H1 (cell line): ENCODE data around the gene LNPEP. TPM values are rescaled to one million over a fixed set of nuclear protein-coding genes. Genes with fewer than 3 reads are reported as not detected.

Experiments used
- CTCF ChIA-PET: fragments of 300-600 bp; sonication (Branson Sonifier 250); formaldehyde crosslinking; loops from one replicate; lab custom pipeline; 2021; ENCODE audit not compliant: partially characterized antibody; lab: Charles Lee
- POLR2A ChIA-PET: fragments of 300-600 bp; sonication (Branson Sonifier 250); formaldehyde crosslinking; loops from one replicate; lab custom pipeline; 2021; ENCODE audit warnings: inconsistent platforms; ENCODE audit not compliant: partially characterized antibody; lab: Charles Lee
- DNase-seq, 2 experiments: peaks; one replicate each; pipeline versions ENCODE4 v3.0.0 to v3.0.0-alpha.2; 2010 to 2022; ENCODE audit warnings: low spot score in 2 of 2, low read depth in 1 of 2, mixed read lengths in 1 of 2
- FAIRE-seq: peaks from 2 replicates; lab custom pipeline; 2011; peaks lifted over from hg19 to GRCh38; lab: Jason Lieb, UNC
- H2AFZ ChIP-seq: 2 replicates; pipeline ENCODE4 v1.8.1; 2012; ENCODE audit warnings: low read length, inconsistent platforms
- H2AK5ac ChIP-seq: 2 replicates; pipeline ENCODE4 v1.6.1; 2013; ENCODE audit warnings: low read depth, low read length
- H2BK120ac ChIP-seq: replicated peaks from 2 replicates; pipeline ENCODE3; 2013; ENCODE audit warnings: low read depth, low read length, inconsistent platforms
- H2BK12ac ChIP-seq: 2 replicates; pipeline ENCODE4 v1.6.1; 2013; ENCODE audit warnings: low read depth, low read length
- H2BK15ac ChIP-seq: 2 replicates; pipeline ENCODE4 v1.6.1; 2013; ENCODE audit warnings: low read length
- H2BK20ac ChIP-seq: 2 replicates; pipeline ENCODE4 v1.6.1; 2013; ENCODE audit warnings: low read length
- H2BK5ac ChIP-seq: 2 replicates; pipeline ENCODE4 v1.6.1; 2013; ENCODE audit warnings: low read depth, low read length
- H3K14ac ChIP-seq: 2 replicates; pipeline ENCODE4 v1.6.1; 2013; ENCODE audit warnings: inconsistent platforms; ENCODE audit not compliant: insufficient read length
- H3K18ac ChIP-seq: 2 replicates; pipeline ENCODE4 v1.6.1; 2013; ENCODE audit warnings: low read length; ENCODE audit errors: extremely low read depth
- H3K23ac ChIP-seq: 2 replicates; pipeline ENCODE4 v1.6.1; 2013; ENCODE audit warnings: inconsistent platforms; ENCODE audit not compliant: insufficient read length
- H3K23me2 ChIP-seq: 2 replicates; pipeline ENCODE4 v1.6.1; 2013; ENCODE audit warnings: low read depth, low read length
- H3K27ac ChIP-seq: 2 replicates; pipeline ENCODE4 v1.6.1; 2011; ENCODE audit warnings: low read depth, low read length, inconsistent platforms
- H3K27me3 ChIP-seq, 4 experiments: replicated peaks in 1 of 4; 1 replicate in 1 of 4; 2 replicates in 3 of 4; pipeline versions ENCODE4 v1.6.1 to v1.8.1; 2011 to 2013; ENCODE audit warnings: low read length in 3 of 4, mild to moderate bottlenecking in 3 of 4, inconsistent platforms in 2 of 4, mixed read lengths in 2 of 4, moderate library complexity in 1 of 4; ENCODE audit not compliant: control insufficient read depth in 3 of 4, insufficient read depth in 3 of 4; ENCODE audit errors: extremely low read depth in 1 of 4
- H3K36me3 ChIP-seq, 4 experiments: 2 replicates each; pipeline versions ENCODE4 v1.6.1 to v1.8.1; 2011 to 2013; ENCODE audit warnings: mild to moderate bottlenecking in 4 of 4, low read length in 3 of 4, moderate library complexity in 2 of 4, control low read depth in 1 of 4, inconsistent platforms in 1 of 4; ENCODE audit not compliant: insufficient read depth in 4 of 4, control insufficient read depth in 2 of 4
- H3K4ac ChIP-seq: replicated peaks from 2 replicates; pipeline ENCODE3; 2013; ENCODE audit warnings: low read length, low read depth, mixed read lengths, inconsistent platforms; ENCODE audit not compliant: insufficient read length
- H3K4me1 ChIP-seq, 4 experiments: replicated peaks in 1 of 4; 1 replicate in 1 of 4; 2 replicates in 3 of 4; pipeline versions ENCODE4 v1.6.1 to v1.8.1; 2011 to 2013; ENCODE audit warnings: low read length in 3 of 4, inconsistent platforms in 2 of 4, mixed read lengths in 1 of 4; ENCODE audit not compliant: insufficient read depth in 4 of 4, control insufficient read depth in 3 of 4
- H3K4me2 ChIP-seq, 2 experiments: 2 replicates each; pipeline versions ENCODE4 v1.6.1 to v1.8.1; 2011 to 2013; ENCODE audit warnings: low read depth in 2 of 2, low read length in 2 of 2, control low read depth in 1 of 2, inconsistent platforms in 1 of 2, mild to moderate bottlenecking in 1 of 2; ENCODE audit not compliant: insufficient read depth in 1 of 2
- H3K4me3 ChIP-seq, 4 experiments: fragments of 200-600, 300-600 bp in 1 of 4; sonication (generic), shearing (Covaris generic), sonication (Bioruptor Twin) in 1 of 4; 2 replicates each; pipeline versions ENCODE4 v1.5.1 to v1.8.1; 2011 to 2016; ENCODE audit warnings: low read length in 4 of 4, low read depth in 3 of 4, control low read depth in 2 of 4, inconsistent platforms in 2 of 4, mild to moderate bottlenecking in 2 of 4, mixed read lengths in 1 of 4, moderate library complexity in 1 of 4; ENCODE audit not compliant: insufficient read depth in 2 of 4; ENCODE audit errors: extremely low read depth in 1 of 4
- H3K56ac ChIP-seq: replicated peaks from 2 replicates; pipeline ENCODE3; 2013; ENCODE audit warnings: low read depth, mild to moderate bottlenecking, mixed read lengths, low read length, inconsistent platforms; ENCODE audit not compliant: insufficient read length
- H3K79me1 ChIP-seq: 2 replicates; pipeline ENCODE4 v1.6.1; 2013; ENCODE audit warnings: low read depth, low read length, control low read depth
- H3K79me2 ChIP-seq, 2 experiments: 2 replicates each; pipeline versions ENCODE4 v1.6.1 to v1.8.1; 2012 to 2013; ENCODE audit warnings: low read length in 2 of 2, mild to moderate bottlenecking in 2 of 2, inconsistent platforms in 1 of 2; ENCODE audit not compliant: insufficient read depth in 2 of 2, control insufficient read depth in 1 of 2
- H3K9ac ChIP-seq, 4 experiments: replicated peaks in 1 of 4; 1 replicate in 1 of 4; 2 replicates in 3 of 4; pipeline versions ENCODE4 v1.6.1 to v1.8.1; 2011 to 2013; ENCODE audit warnings: low read depth in 3 of 4, low read length in 3 of 4, control low read depth in 2 of 4, mild to moderate bottlenecking in 2 of 4, moderate library complexity in 2 of 4, inconsistent platforms in 1 of 4; ENCODE audit errors: extremely low read depth in 1 of 4
- H3K9me3 ChIP-seq, 2 experiments: 2 replicates each; pipeline versions ENCODE4 v1.6.1 to v1.8.1; 2012 to 2013; ENCODE audit warnings: mild to moderate bottlenecking in 2 of 2, moderate library complexity in 2 of 2, control low read depth in 1 of 2, inconsistent platforms in 1 of 2, low read depth in 1 of 2, low read length in 1 of 2, mixed read lengths in 1 of 2; ENCODE audit not compliant: insufficient read depth in 2 of 2
- H4K20me1 ChIP-seq, 2 experiments: replicated peaks in 1 of 2; 2 replicates each; pipeline versions ENCODE3 to v1.8.1; 2011 to 2013; ENCODE audit warnings: inconsistent platforms in 2 of 2, low read length in 2 of 2, mild to moderate bottlenecking in 1 of 2; ENCODE audit not compliant: insufficient read depth in 2 of 2, control insufficient read depth in 1 of 2
- H4K5ac ChIP-seq: 2 replicates; pipeline ENCODE4 v1.6.1; 2013; ENCODE audit warnings: low read length, low read depth, mixed read lengths, inconsistent platforms; ENCODE audit not compliant: insufficient read length
- H4K8ac ChIP-seq: 2 replicates; pipeline ENCODE4 v1.8.0; 2013; ENCODE audit warnings: mild to moderate bottlenecking, moderate library complexity, low read length, inconsistent platforms; ENCODE audit not compliant: insufficient read depth; ENCODE audit errors: extremely low read depth
- H4K91ac ChIP-seq: replicated peaks from 2 replicates; pipeline ENCODE3; 2013; ENCODE audit warnings: low read length, mixed read lengths, inconsistent platforms; ENCODE audit not compliant: insufficient read length
- ASH2L ChIP-seq: fragments of 200-600, 300-600 bp; sonication (generic); IDR thresholded peaks from one replicate; pipeline ENCODE4 v1.7.1; 2017; ENCODE audit warnings: low read length
- CBX8 ChIP-seq: fragments of 300-800, 300-1000 bp; sonication (generic); IDR thresholded peaks from 2 replicates; pipeline ENCODE4 v1.7.1; 2016; ENCODE audit warnings: low read depth, low read length, borderline replicate concordance
- CREB1 ChIP-seq: IDR thresholded peaks from 2 replicates; pipeline ENCODE4 v1.6.1; 2012; ENCODE audit warnings: inconsistent platforms
- CTBP2 ChIP-seq: IDR thresholded peaks from 2 replicates; pipeline ENCODE4 v1.7.0; 2011; ENCODE audit warnings: borderline replicate concordance, mild to moderate bottlenecking, moderate library complexity, mixed read lengths, low read length; ENCODE audit not compliant: insufficient read depth, insufficient read length
- HDAC6 ChIP-seq: IDR thresholded peaks from one replicate; pipeline ENCODE4 v1.7.1; 2012; ENCODE audit warnings: low read depth, mild to moderate bottlenecking, inconsistent platforms, low read length, moderate library complexity
- JUN ChIP-seq: IDR thresholded peaks from 2 replicates; pipeline ENCODE4 v1.6.1; 2011; ENCODE audit warnings: low read depth, mild to moderate bottlenecking, improper control_type of control experiment, low read length
- POLR2AphosphoS5 ChIP-seq: IDR thresholded peaks from 2 replicates; pipeline ENCODE4 v1.6.1; 2011; ENCODE audit warnings: low read depth, low read length
- SIN3A ChIP-seq, 2 experiments: IDR thresholded peaks in 1 of 2; conservative IDR thresholded peaks in 1 of 2; 2 replicates each; pipeline ENCODE4 v1.6.1; 2011 to 2012; ENCODE audit warnings: low read length in 2 of 2, improper control_type of control experiment in 1 of 2, low read depth in 1 of 2, mild to moderate bottlenecking in 1 of 2
- TEAD4 ChIP-seq: IDR thresholded peaks from 2 replicates; pipeline ENCODE4 v1.6.1; 2012; ENCODE audit warnings: low read depth, low read length, inconsistent platforms, mixed read lengths
- WGBS, 2 experiments: shearing (Covaris generic) in 1 of 2; methylation state at CpG; one replicate each; pipeline versions ENCODE4 v1.1.6 to v1.1.7; 2013 to 2015; ENCODE audit warnings: low lambda C conversion rate in 2 of 2, mixed read lengths in 2 of 2, inconsistent platforms in 1 of 2, low coverage in 1 of 2, missing lambda C conversion rate in 1 of 2; ENCODE audit not compliant: insufficient replicate concordance in 2 of 2, insufficient coverage in 1 of 2, insufficient read length in 1 of 2; ENCODE audit errors: extremely low coverage in 1 of 2, missing lambda C conversion rate in 1 of 2; 5-methylcytosine and 5-hydroxymethylcytosine counted together
- polyA plus RNA-seq, 7 experiments: library from polyadenylated mRNA; depleted of rRNA in 3 of 7; stranded (reverse) in 5 of 7; unstranded in 2 of 7; fragments of >200 nt in 5 of 7; fragments of 200-250 nt in 2 of 7; gene quantifications; 1 replicate in 5 of 7; 2 replicates in 1 of 7; 4 replicates in 1 of 7; pipeline versions ENCODE4 v1.2.1 to v1.2.3, GENCODE V29; 2011 to 2013; ENCODE audit warnings: missing spikeins in 2 of 7, mixed read lengths in 2 of 7
- total RNA-seq: library from RNA; stranded (reverse); fragmentation: NEBNext Ultra II Directional; extraction: Animal tissue kit (Norgen Biotek cat#: 25700); gene quantifications from 2 replicates; pipeline ENCODE4 v1.2.1, GENCODE V29; 2021
- TF ChIP-seq, protein P1 (sequence below): IDR thresholded peaks from 2 replicates; pipeline ENCODE4 v1.6.1; 2012; ENCODE audit warnings: low read length, inconsistent platforms
- TF ChIP-seq, protein P2 (sequence below): IDR thresholded peaks from 2 replicates; pipeline ENCODE4 v1.6.1; 2012; ENCODE audit warnings: inconsistent platforms

Gene LNPEP
- total and polyA plus RNA-seq, 2 of the 8 experiments (the other 6 are each of a cell fraction or from before 2014, with no cell fraction given), result 1.8 to 4.5 TPM

DNA sequence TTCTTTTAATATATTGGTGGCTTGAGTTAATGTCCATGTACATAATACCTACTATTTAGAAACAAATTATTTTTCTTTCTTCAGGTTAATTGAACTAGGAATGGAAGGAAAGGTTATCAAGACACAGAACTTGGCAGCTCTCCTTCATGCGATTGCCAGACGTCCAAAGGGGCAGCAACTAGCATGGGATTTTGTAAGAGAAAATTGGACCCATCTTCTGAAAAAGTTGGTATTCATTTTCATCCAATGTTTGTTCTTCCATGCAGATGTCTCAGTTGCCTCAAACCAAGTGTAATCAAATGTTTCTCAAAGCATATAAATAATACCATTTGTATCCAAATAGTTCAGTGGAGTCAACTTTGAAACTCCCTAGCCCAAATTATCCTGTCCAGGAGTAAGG lies 22.6 kb upstream of the LNPEP start:
- CTCF ChIA-PET, result interaction anchor here (0.6 to 1.4 kb wide), 3 partner anchors 9 to 129 kb away, joined by 3 to 4 read pairs (median 3); no protein-coding TSS in a partner anchor

More for the DNA sequence above, 22.6 kb upstream of the LNPEP start:
- FAIRE-seq (no peak), DNase-seq (no peak)
- H2AK5ac ChIP-seq, result no peak overlapping the region
- no peak overlapping the region for H2BK20ac ChIP-seq
- H4K91ac ChIP-seq, result no peak overlapping the region
- H2BK120ac ChIP-seq, result no peak overlapping the region
- no peak for TF ChIP-seq JUN
- no peak for TF ChIP-seq CTBP2
- TF ChIP-seq, protein P1, sequence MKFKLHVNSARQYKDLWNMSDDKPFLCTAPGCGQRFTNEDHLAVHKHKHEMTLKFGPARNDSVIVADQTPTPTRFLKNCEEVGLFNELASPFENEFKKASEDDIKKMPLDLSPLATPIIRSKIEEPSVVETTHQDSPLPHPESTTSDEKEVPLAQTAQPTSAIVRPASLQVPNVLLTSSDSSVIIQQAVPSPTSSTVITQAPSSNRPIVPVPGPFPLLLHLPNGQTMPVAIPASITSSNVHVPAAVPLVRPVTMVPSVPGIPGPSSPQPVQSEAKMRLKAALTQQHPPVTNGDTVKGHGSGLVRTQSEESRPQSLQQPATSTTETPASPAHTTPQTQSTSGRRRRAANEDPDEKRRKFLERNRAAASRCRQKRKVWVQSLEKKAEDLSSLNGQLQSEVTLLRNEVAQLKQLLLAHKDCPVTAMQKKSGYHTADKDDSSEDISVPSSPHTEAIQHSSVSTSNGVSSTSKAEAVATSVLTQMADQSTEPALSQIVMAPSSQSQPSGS, result no peak
- TF ChIP-seq CBX8, result no peak
- no peak for TF ChIP-seq POLR2AphosphoS5
- no peak for TF ChIP-seq TEAD4
- TF ChIP-seq, protein P2, sequence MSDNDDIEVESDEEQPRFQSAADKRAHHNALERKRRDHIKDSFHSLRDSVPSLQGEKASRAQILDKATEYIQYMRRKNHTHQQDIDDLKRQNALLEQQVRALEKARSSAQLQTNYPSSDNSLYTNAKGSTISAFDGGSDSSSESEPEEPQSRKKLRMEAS, result no peak
- TF ChIP-seq HDAC6, result no peak
- no peak for TF ChIP-seq CREB1
- no peak for TF ChIP-seq SIN3A (conservative IDR thresholded peaks at IDR 0.05 in 1 of 2, IDR thresholded peaks at IDR 0.05 in 1 of 2; ENCODE audit: low read depth in 1 of 2, low read length in 2 of 2)
- no peak for TF ChIP-seq ASH2L
- H2BK12ac ChIP-seq, result no peak overlapping the region
- H3K23ac ChIP-seq, result no peak overlapping the region
- no peak overlapping the region for H3K4me2 ChIP-seq
- no peaks in the 10 kb centered on the region for H3K27me3 ChIP-seq
- H3K9ac ChIP-seq, result no peak overlapping the region
- no peak overlapping the region for H3K18ac ChIP-seq
- H2BK15ac ChIP-seq, result no peak overlapping the region
- no peak overlapping the region for H3K27ac ChIP-seq
- H3K14ac ChIP-seq, result no peak overlapping the region
- H2AFZ ChIP-seq, result no peak overlapping the region
- H4K20me1 ChIP-seq, result no peaks in the 10 kb centered on the region
- H3K56ac ChIP-seq, result no peak overlapping the region
- no peaks in the 10 kb centered on the region for H3K36me3 ChIP-seq
- no peaks in the 10 kb centered on the region for H3K79me1 ChIP-seq
- H3K9me3 ChIP-seq, result no peaks in the 10 kb centered on the region
- H3K4me3 ChIP-seq, result no peak overlapping the region
- H4K8ac ChIP-seq, result no peak overlapping the region
- no peaks in the 10 kb centered on the region for H3K79me2 ChIP-seq
- H3K4me1 ChIP-seq, result no peaks in the 10 kb centered on the region
- POLR2A ChIA-PET, result no interaction called here
- no peak overlapping the region for H2BK5ac ChIP-seq
- H3K4ac ChIP-seq, result no peak overlapping the region
- WGBS, 2 experiments, result 97% methylated on average over 2 of the region's 2 CpGs; no CpG with 5 or more reads in 1 of the 2 experiments
- no peaks in the 10 kb centered on the region; the same call in 1 of the 2 replicates for H3K23me2 ChIP-seq
- no peak overlapping the region for H4K5ac ChIP-seq
